RWPE1 (cell line): ENCODE results near the gene VGLL4.

ENCODE experiments used
- CTCF ChIA-PET: fragments of 350-600 bp; sonication (Branson Sonifier 250); formaldehyde crosslinking; extraction: SDS; loops from one replicate; lab custom pipeline; 2021; lab: Yijun Ruan, JAX
- POLR2A ChIA-PET: fragments of 400-600 bp; formaldehyde crosslinking; extraction: SDS; loops from one replicate; lab custom pipeline; 2020; ENCODE audit warnings: antibody characterized with exemption; ENCODE audit not compliant: low non-redundant PET; lab: Yijun Ruan, JAX
- DNase-seq: peaks from one replicate; pipeline ENCODE4 v3.0.0; 2012; ENCODE audit warnings: low spot score
- H3K27ac ChIP-seq: fragments of 450-650 bp; 2 replicates; pipeline ENCODE4 v1.5.1; 2017
- CTCF ChIP-seq: fragments of 450-650 bp; conservative IDR thresholded peaks from 2 replicates; pipeline ENCODE4 v1.5.1; 2017; ENCODE audit warnings: low read depth, mild to moderate bottlenecking

VGLL4 gene

GRCh38 chr3:11632966-11633365 lies 10.7 kb downstream of the VGLL4 start:
- TF ChIP-seq CTCF, result no peak
- 0 out of 2 replicates have a peak overlapping the region, but pooled peaks have one; percentile 9 for H3K27ac ChIP-seq
- ChIA-PET POLR2A (no interaction called here), CTCF (no interaction called here)
- no peak for DNase-seq

DNA sequence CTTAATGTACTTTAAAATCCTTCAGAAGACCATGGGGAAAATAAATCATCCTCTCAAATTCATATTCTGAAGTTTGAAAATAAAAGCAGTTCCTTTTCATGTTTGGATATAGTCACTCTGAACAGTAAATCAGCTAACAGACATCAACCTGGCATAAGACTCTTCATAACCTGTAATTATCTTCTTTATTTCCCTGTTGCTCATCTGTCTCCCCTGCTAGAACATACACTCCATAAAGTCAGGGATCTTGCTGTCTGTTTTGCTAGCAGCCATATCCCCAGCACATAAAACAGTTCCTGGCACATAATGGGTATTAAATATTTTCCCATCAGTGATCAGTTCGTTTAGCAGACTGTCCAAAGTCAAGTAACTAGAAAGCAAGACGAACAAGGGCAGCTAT lies 11.2 kb downstream of the VGLL4 start:
- H3K27ac ChIP-seq, result no peak overlapping the region
- DNase-seq, result no peak
- POLR2A ChIA-PET, result no interaction called here
- no peak for TF ChIP-seq CTCF
- CTCF ChIA-PET, result no interaction called here

- ChIA-PET CTCF (no interaction called here), POLR2A (no interaction called here)
- DNase-seq, result no peak
- TF ChIP-seq CTCF, result no peak
- H3K27ac ChIP-seq, result no peak overlapping the region
Measured at GRCh38 chr3:11631820-11632219, 11.9 kb downstream of the VGLL4 start.

GRCh38 chr3:11629716-11630115 lies 14.0 kb downstream of the VGLL4 start:
- TF ChIP-seq CTCF, result no peak
- ChIA-PET POLR2A (no interaction called here), CTCF (interaction anchor here (0.7 kb wide), 1 partner anchor 309 kb away, joined by 5 read pairs; no protein-coding TSS in a partner anchor)
- DNase-seq, result no peak
- no peak overlapping the region for H3K27ac ChIP-seq

DNA sequence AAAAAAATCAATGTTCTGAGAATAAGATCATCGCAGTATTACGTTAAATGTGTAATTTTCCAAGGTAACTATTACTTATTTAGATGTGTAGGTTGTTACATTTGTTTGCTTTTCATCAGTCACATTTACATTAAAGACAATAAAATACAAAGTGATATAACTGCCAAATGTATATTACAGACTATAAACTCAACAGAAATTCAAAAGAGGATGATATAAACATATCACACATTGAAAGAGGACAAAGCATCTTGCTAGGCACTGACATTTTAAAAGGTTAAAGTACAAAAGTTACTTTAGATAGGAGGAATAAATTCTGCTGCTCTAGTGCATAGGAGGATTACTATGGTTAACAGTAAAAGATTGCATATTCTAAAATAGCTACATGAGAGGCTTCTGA lies 16.1 kb downstream of the VGLL4 start:
- TF ChIP-seq CTCF, result no peak
- CTCF ChIA-PET, result interaction anchor here (0.7 kb wide), 1 partner anchor 20 kb away, joined by 3 read pairs; no protein-coding TSS in a partner anchor
- POLR2A ChIA-PET, result no interaction called here
- DNase-seq, result no peak
- H3K27ac ChIP-seq, result no peak overlapping the region

GRCh38 chr3:11626084-11626463 lies 17.6 kb downstream of the VGLL4 start:
- no peak overlapping the region for H3K27ac ChIP-seq
- ChIA-PET POLR2A (no interaction called here), CTCF (no interaction called here)
- TF ChIP-seq CTCF, result no peak
- no peak for DNase-seq
